HepG2 (cell line): ENCODE measurements around the gene CLEC16A. TPM values are rescaled to one million over a fixed set of nuclear protein-coding genes. Genes with fewer than 3 reads are reported as not detected.

ENCODE experiments used
- ATAC-seq: fragments of 200-7000 bp; cut with Tn5 transposase; 3 replicates; pipeline ENCODE4 v1.9.1; 2020; ENCODE audit warnings: mild to moderate bottlenecking, moderate library complexity
- BruUV-seq: library from RNA; stranded (reverse); fragments of 400-500 nt; replicated peaks from 2 replicates; lab custom pipeline; 2021; lab: Mats Ljungman, UMichigan
- CTCF ChIA-PET: fragments of 300-600 bp; formaldehyde crosslinking; extraction: SDS; loops from one replicate; lab custom pipeline; 2021; ENCODE audit warnings: low total read pairs, inconsistent platforms, low intra/inter-chr PET ratio; lab: Yijun Ruan, JAX
- POLR2A ChIA-PET: fragments of 350-600 bp; sonication (Branson Sonifier 250); formaldehyde crosslinking; loops from one replicate; lab custom pipeline; 2020; ENCODE audit warnings: antibody characterized with exemption, inconsistent platforms; lab: Yijun Ruan, JAX
- DNase-seq: peaks from one replicate; pipeline ENCODE4 v3.0.0-alpha.2; 2015; ENCODE audit warnings: low spot score
- FAIRE-seq: peaks from 3 replicates; lab custom pipeline; 2011; peaks lifted over from hg19 to GRCh38; lab: Jason Lieb, UNC
- H2AFZ ChIP-seq: one replicate; pipeline ENCODE4 v1.6.1; 2011; ENCODE audit warnings: low read length, inconsistent platforms
- H3K27ac ChIP-seq: fragments of 300-600 bp; 3 replicates; pipeline ENCODE4 v1.8.0; 2011; ENCODE audit warnings: mixed run types, mild to moderate bottlenecking, mixed read lengths, low read length, inconsistent platforms; ENCODE audit not compliant: insufficient read depth; ENCODE audit errors: extremely low read length
- H3K27me3 ChIP-seq, 2 experiments: fragments of 200-600 bp in 1 of 2; 2 replicates in 1 of 2; 3 replicates in 1 of 2; pipeline versions ENCODE4 v1.6.0 to v1.8.0; 2011; ENCODE audit warnings: low read length in 2 of 2, mild to moderate bottlenecking in 2 of 2, moderate library complexity in 2 of 2, inconsistent platforms in 1 of 2; ENCODE audit not compliant: insufficient read depth in 2 of 2, control insufficient read depth in 1 of 2
- H3K36me3 ChIP-seq, 2 experiments: fragments of 200-600 bp in 1 of 2; replicated peaks in 1 of 2; 2 replicates in 1 of 2; 3 replicates in 1 of 2; pipeline versions ENCODE4 v1.5.1 to v1.8.0; 2011; ENCODE audit warnings: low read length in 2 of 2, inconsistent platforms in 1 of 2; ENCODE audit not compliant: insufficient read depth in 2 of 2, control insufficient read depth in 1 of 2
- H3K4me1 ChIP-seq: 2 replicates; pipeline ENCODE4 v1.5.1; 2012; ENCODE audit warnings: low read length, inconsistent platforms; ENCODE audit not compliant: insufficient read depth
- H3K4me2 ChIP-seq: 2 replicates; pipeline ENCODE4 v1.6.0; 2011; ENCODE audit warnings: low read depth, low read length, inconsistent platforms
- H3K4me3 ChIP-seq, 3 experiments: fragments of 200-600 bp in 1 of 3; sonication (generic), shearing (Covaris generic) in 1 of 3; replicated peaks in 1 of 3; 2 replicates each; pipeline ENCODE4 v1.5.1; 2011 to 2016; ENCODE audit warnings: low read length in 3 of 3, inconsistent platforms in 2 of 3, low read depth in 2 of 3, mild to moderate bottlenecking in 2 of 3, control low read depth in 1 of 3, mixed read lengths in 1 of 3; ENCODE audit not compliant: insufficient read depth in 1 of 3
- H3K79me2 ChIP-seq: one replicate; pipeline ENCODE4 v1.6.1; 2011; ENCODE audit warnings: low read length, inconsistent platforms; ENCODE audit not compliant: insufficient read depth
- H3K9ac ChIP-seq: 2 replicates; pipeline ENCODE4 v1.6.0; 2011; ENCODE audit warnings: mild to moderate bottlenecking, low read depth, low read length, inconsistent platforms; ENCODE audit not compliant: insufficient read depth
- H3K9me3 ChIP-seq: 2 replicates; pipeline ENCODE4 v1.5.1; 2012; ENCODE audit warnings: mild to moderate bottlenecking, low read length
- H4K20me1 ChIP-seq: 2 replicates; pipeline ENCODE4 v1.6.0; 2011; ENCODE audit warnings: inconsistent platforms, mild to moderate bottlenecking, low read length, moderate library complexity; ENCODE audit not compliant: insufficient read depth
- ARNTL ChIP-seq: sonication (generic); formaldehyde crosslinking; IDR thresholded peaks from 2 replicates; pipeline ENCODE4 v1.4.0; 2020; ENCODE audit warnings: mild to moderate bottlenecking, missing genetic modification reagents
- HMG20B ChIP-seq: conservative IDR thresholded peaks from 2 replicates; pipeline ENCODE4 v1.6.1; 2016; ENCODE audit warnings: missing genetic modification reagents, missing compliant biosample characterization
- HOXA5 ChIP-seq: sonication (generic); formaldehyde crosslinking; IDR thresholded peaks from 2 replicates; pipeline ENCODE4 v1.4.0; 2020; ENCODE audit warnings: missing genetic modification reagents
- SIX4 ChIP-seq: sonication (generic); formaldehyde crosslinking; IDR thresholded peaks from 2 replicates; pipeline ENCODE4 v1.4.0; 2020; ENCODE audit warnings: missing genetic modification reagents
- TCF7L2 ChIP-seq: IDR thresholded peaks from 2 replicates; pipeline ENCODE4 v1.6.1; 2011; ENCODE audit warnings: mild to moderate bottlenecking, low read depth, low read length, moderate library complexity
- TOPORS ChIP-seq: sonication (generic); formaldehyde crosslinking; IDR thresholded peaks from 2 replicates; pipeline ENCODE4 v1.8.0; 2023; ENCODE audit warnings: mild to moderate bottlenecking, missing genetic modification reagents
- TP53 ChIP-seq: sonication (generic); formaldehyde crosslinking; conservative IDR thresholded peaks from 2 replicates; pipeline ENCODE4 v1.4.0; 2020; ENCODE audit warnings: missing genetic modification reagents
- ZNF788 ChIP-seq: sonication (generic); formaldehyde crosslinking; IDR thresholded peaks from 2 replicates; pipeline ENCODE4 v1.5.0; 2020; ENCODE audit warnings: mild to moderate bottlenecking, missing genetic modification reagents, borderline replicate concordance
- WGBS: methylation state at CpG from one replicate; pipeline ENCODE4 v1.1.6; 2017; ENCODE audit warnings: low lambda C conversion rate; 5-methylcytosine and 5-hydroxymethylcytosine counted together
- in situ Hi-C: cut with HindIII; loops from 2 replicates; pipeline ENCODE4 v1.10.0; 2017; ENCODE audit warnings: low pct_unique_long_range_greater_than_20kb; ENCODE audit not compliant: extremely low pct_ligation_motif_present
- intact Hi-C: fragments of 100-400 bp; cut with micrococcal nuclease; formaldehyde crosslinking; loops from one replicate; pipeline ENCODE4 v1.10.0; 2022; ENCODE audit not compliant: unreplicated experiment
- polyA plus RNA-seq, 8 experiments: library from polyadenylated mRNA; depleted of rRNA in 3 of 8; stranded (reverse) in 7 of 8; unstranded in 1 of 8; fragments of >200 nt; fragmentation: Illumina TruSeq in 4 of 8; extraction: Trizol in 4 of 8; gene quantifications; 2 replicates each; pipeline versions ENCODE4 v1.2.1 to v1.2.3, GENCODE V29; 2011 to 2016; ENCODE audit warnings: low read depth in 4 of 8, missing spikeins in 1 of 8, mixed read lengths in 1 of 8; ENCODE audit not compliant: insufficient read depth in 1 of 8
- total RNA-seq, 5 experiments: library from RNA; depleted of rRNA; stranded (reverse); fragments of >200 nt; fragmentation: Illumina TruSeq; extraction: Trizol; gene quantifications; 2 replicates each; pipeline ENCODE4 v1.2.3, GENCODE V29; 2016; ENCODE audit warnings: low read depth in 1 of 5
- TF ChIP-seq, protein P1 (sequence below): IDR thresholded peaks from 2 replicates; pipeline ENCODE4 v1.6.1; 2016; ENCODE audit warnings: low read depth

The CLEC16A gene
- total and polyA plus RNA-seq, 2 of the 13 experiments (the other 11 are each of a cell fraction or from before 2014, with no cell fraction given) = 8.5 to 10.3 TPM

DNA sequence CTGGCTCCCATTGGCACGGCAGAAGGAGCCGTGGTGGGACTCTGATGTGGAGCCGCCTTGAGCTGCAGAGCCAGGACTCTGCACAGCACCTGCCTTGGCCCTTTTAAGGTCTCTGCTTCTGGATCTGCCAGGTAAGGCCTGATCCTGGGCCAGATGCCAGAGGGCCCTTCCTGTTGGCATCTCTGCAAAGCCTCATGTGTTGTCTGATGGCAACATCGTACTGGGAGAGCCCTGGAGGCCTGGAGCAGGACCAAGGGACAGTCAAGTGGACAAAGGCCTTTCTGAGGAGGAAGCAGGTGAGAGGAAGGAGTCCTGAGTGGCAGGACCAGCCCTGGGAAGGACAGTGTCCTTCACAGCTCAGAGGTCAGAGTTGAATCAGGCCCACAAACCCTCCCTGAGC, 285.5 kb downstream of the CLEC16A start:
- H3K79me2 ChIP-seq = no peaks in the 10 kb centered on the region
- CTCF ChIA-PET = no interaction called here
- no peaks in the 10 kb centered on the region for H3K36me3 ChIP-seq
- no peak for ATAC-seq
- TF ChIP-seq, protein P1, sequence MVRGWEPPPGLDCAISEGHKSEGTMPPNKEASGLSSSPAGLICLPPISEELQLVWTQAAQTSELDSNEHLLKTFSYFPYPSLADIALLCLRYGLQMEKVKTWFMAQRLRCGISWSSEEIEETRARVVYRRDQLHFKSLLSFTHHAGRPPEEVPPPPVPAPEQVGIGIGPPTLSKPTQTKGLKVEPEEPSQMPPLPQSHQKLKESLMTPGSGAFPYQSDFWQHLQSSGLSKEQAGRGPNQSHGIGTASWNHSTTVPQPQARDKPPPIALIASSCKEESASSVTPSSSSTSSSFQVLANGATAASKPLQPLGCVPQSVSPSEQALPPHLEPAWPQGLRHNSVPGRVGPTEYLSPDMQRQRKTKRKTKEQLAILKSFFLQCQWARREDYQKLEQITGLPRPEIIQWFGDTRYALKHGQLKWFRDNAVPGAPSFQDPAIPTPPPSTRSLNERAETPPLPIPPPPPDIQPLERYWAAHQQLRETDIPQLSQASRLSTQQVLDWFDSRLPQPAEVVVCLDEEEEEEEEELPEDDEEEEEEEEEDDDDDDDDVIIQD (CRISPR knock-in tag) = no peak
- TF ChIP-seq SIX4 (no peak), TOPORS (CRISPR knock-in tag) (no peak), HOXA5 (CRISPR knock-in tag) (no peak), ZNF788 (no peak), HMG20B (CRISPR knock-in tag) (no peak), TP53 (CRISPR knock-in tag) (no peak), ARNTL (CRISPR knock-in tag) (no peak), TCF7L2 (no peak)
- no peaks in the 10 kb centered on the region for H3K9me3 ChIP-seq
- in situ Hi-C loops (no loop called here), intact Hi-C loops (no loop called here)
- DNase-seq = no peak
- H3K27me3 ChIP-seq = peaks cover 5 to 32% of the 10 kb centered on the region in 2 experiments; a peak in 3 of 5 replicates
- H4K20me1 ChIP-seq = no peaks in the 10 kb centered on the region
- no peak for FAIRE-seq
- H3K4me1 ChIP-seq = peaks cover 21% of the 10 kb centered on the region
- no TSS peak for BruUV-seq
- no peak overlapping the region for H3K27ac ChIP-seq
- no peak overlapping the region for H3K9ac ChIP-seq
- no peak overlapping the region for H3K4me3 ChIP-seq
- WGBS = 60% methylated on average over 4 of the region's 4 CpGs
- POLR2A ChIA-PET = no interaction called here
- H2AFZ ChIP-seq = no peak overlapping the region
- no peak overlapping the region for H3K4me2 ChIP-seq
